Muscle of arm (tissue), 14 donors: Measurements from ENCODE around the gene VRK1. TPM values are rescaled to one million over a fixed set of nuclear protein-coding genes. Genes with fewer than 3 reads are reported as not detected.
"Not testable (repeated sequence)": the region's sequence is repeated elsewhere in the genome, so short reads cannot be mapped to it uniquely, and the experiment has no call there.

Experiments
- DNase-seq: peaks from one replicate; pipeline ENCODE4 v3.0.0-alpha.2; 2013
- long read RNA-seq, 11 donors: transcript quantifications; one replicate each; lab custom pipeline, GENCODE V29; 2026
- polyA plus RNA-seq, 12 donors: library from polyadenylated mRNA; unstranded; fragments of 120-200 nt; gene quantifications; one replicate each; pipeline ENCODE4 v1.2.1, GENCODE V29; 2013; ENCODE audit not compliant: insufficient read length in 12 of 12

VRK1 gene, protein sequence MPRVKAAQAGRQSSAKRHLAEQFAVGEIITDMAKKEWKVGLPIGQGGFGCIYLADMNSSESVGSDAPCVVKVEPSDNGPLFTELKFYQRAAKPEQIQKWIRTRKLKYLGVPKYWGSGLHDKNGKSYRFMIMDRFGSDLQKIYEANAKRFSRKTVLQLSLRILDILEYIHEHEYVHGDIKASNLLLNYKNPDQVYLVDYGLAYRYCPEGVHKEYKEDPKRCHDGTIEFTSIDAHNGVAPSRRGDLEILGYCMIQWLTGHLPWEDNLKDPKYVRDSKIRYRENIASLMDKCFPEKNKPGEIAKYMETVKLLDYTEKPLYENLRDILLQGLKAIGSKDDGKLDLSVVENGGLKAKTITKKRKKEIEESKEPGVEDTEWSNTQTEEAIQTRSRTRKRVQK
- polyA plus RNA-seq = 10 to 100 TPM in 9 of 12 donors, 1 to 10 TPM in 2, not detected in 1; 7.9 to 45.6 (median 13.9) TPM
- long read RNA-seq, donor 1, partial matches to known transcripts = 0 of 3 reads
- long read RNA-seq, donor 1, other reads (novel, unspliced or antisense) = 0 of 3 reads
- long read RNA-seq, donor 2, partial matches to known transcripts = 0 of 1 reads
- long read RNA-seq, donor 2, other reads (novel, unspliced or antisense) = 0 of 1 reads
- long read RNA-seq, donor 3, partial matches to known transcripts = 0 of 1 reads
- long read RNA-seq, donor 3, other reads (novel, unspliced or antisense) = 0 of 1 reads
- long read RNA-seq, donor 4, partial matches to known transcripts = 0 of 1 reads
- long read RNA-seq, donor 4, other reads (novel, unspliced or antisense) = 0 of 1 reads
- long read RNA-seq, donor 5, partial matches to known transcripts = 0 of 2 reads
- long read RNA-seq, donor 5, other reads (novel, unspliced or antisense) = 0 of 2 reads
- long read RNA-seq, donor 6, partial matches to known transcripts = 0 of 1 reads
- long read RNA-seq, donor 6, other reads (novel, unspliced or antisense) = 0 of 1 reads
- long read RNA-seq, donor 7, partial matches to known transcripts = 0 of 3 reads
- long read RNA-seq, donor 7, other reads (novel, unspliced or antisense) = 0 of 3 reads
- long read RNA-seq, donor 8, transcript VRK1-201 (13 exons, 1,745 nt) = major isoform, 6 of 6 reads
- long read RNA-seq, donor 8, partial matches to known transcripts = 0 of 6 reads
- long read RNA-seq, donor 8, other reads (novel, unspliced or antisense) = 0 of 6 reads
- long read RNA-seq, donor 9, partial matches to known transcripts = 0 of 2 reads
- long read RNA-seq, donor 9, other reads (novel, unspliced or antisense) = 0 of 2 reads
- long read RNA-seq, donor 10, partial matches to known transcripts = 0 of 4 reads
- long read RNA-seq, donor 10, other reads (novel, unspliced or antisense) = 0 of 4 reads
- long read RNA-seq, donor 11, partial matches to known transcripts = 0 of 4 reads
- long read RNA-seq, donor 11, other reads (novel, unspliced or antisense) = 0 of 4 reads

DNA sequence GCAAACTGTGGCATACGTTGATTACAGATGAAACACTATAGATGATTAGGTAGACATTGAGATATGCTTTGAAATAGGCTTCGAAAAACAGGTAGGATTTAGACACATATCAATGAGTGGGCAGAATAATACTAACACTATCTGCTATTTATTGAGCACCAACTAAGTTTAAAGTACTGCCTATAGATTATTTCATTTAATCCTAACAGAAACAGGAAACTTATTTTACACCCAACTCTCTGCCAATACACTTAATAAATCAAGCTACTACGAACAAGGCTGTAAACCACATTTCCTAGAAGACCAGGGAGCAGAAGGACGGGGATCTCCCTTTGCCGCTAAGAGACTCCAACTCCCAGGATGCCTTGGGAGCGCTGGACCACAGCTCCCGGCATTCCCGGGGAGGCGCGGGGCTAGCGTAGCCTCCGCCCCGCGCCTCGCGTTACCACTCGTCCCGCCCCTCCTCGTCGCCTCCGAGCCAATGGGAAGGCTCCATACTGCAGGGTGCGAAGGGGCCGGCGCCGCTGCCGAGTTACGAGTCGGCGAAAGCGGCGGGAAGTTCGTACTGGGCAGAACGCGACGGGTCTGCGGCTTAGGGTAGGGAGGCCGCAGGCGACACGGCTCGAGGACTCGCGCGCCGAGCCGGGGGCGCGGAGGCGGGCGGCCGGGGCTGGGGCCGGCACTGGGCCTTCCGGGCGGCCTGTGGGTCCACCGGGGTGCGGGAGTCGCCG is at the start of gene VRK1:
VRK1 (plus strand) TSS at position 532 of the 731 bp plus-strand sequence. CDS start 36,090 bp downstream, outside the sequence.
- DNase-seq = peak; percentile 96

DNA sequence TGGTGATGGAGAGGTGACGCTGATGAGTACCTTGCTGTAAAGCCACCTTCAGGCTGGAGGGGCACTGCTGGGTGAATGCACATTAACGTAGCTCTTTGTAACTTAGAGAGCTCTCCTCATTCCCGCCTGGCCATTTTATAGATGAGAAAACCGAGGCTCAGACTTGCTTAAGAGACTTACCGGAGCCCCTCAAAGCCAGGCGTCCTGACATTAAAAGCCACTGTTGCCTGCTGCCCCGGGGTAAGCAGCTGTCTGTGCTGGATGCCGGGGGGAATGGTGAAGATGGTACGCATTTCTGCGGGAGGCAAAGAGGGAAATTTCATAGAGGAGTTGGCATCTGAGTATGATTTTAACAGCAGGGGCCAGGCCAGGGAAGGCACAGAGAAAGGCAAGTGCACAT is 49.6 kb upstream of the VRK1 start:
- DNase-seq = no peak

DNA sequence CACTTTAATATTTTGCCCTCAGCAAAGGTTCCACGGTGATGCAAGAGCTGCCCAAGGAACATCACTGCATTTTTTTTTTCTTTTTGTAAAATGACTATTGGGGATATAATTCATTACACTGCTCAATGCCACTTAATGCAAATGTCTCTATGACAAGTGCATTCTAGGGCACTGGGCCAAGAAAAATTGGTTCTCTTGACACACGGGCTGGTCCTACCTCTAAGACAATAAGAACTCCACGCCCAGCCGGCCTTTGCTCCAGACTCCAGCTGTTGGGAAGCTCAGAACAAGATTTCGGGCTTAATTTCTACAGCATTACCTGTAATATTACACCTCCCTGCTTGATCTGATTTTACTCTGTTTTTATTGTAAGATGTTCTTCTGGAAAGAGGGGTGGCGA is 48.8 kb upstream of the VRK1 start:
- DNase-seq = no peak

DNA sequence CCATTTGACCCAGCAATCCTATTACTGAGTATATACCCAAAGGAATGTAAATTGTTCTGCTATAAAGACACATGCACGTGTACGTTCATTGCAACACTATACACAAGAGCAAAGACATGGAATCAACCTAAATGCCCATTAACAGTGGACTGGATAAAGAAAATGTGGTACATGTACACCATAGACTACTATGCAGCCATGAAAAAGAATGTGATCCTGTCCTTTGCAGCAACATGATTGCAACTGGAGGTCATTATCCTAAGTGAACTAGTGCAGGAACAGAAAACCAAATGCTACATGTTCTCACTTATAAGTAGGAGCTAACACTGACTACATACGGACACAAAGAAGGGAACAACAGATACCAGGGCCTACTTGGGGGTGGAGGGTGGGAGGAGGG is 45.7 kb upstream of the VRK1 start:
- no peak for DNase-seq

DNA sequence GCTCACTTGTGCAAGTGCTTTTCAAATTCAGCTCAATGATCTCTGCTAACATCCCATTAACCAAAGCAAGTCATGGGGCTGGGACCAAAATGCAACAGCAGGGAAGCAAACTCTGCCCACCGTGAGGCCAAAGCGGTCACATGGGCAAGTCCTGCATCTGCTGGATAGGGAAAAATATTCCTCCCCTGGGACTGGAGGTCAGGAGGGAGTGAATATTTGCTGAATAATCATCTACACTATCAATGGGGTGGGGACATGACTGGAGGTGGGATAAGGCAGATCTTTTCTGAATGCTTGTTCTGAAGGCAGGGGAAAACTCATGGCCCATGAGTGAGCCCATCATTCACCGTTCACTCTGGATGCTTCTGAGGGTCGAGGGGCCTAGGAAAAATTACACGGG is 45.1 kb upstream of the VRK1 start:
- DNase-seq = no peak

DNA sequence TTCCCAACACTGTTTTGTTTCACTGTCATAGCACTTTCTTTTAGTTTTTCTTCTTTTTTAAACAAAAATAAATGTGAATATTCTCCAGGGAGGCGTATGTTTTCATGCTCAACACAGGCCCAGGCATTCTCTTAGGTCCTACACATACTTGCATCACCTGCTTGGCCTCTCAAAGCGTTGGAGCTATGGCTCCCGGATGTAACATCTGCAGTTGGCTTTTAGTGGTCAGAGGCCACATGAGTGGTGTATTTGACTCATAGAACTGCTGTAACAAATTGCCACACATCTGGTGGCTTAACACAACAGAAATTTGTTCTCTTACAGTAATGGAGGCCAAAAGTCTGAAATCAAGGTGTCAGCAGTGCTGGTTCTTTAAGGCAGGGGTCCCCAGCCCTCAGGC is 44.6 kb upstream of the VRK1 start:
- no peak for DNase-seq

DNA sequence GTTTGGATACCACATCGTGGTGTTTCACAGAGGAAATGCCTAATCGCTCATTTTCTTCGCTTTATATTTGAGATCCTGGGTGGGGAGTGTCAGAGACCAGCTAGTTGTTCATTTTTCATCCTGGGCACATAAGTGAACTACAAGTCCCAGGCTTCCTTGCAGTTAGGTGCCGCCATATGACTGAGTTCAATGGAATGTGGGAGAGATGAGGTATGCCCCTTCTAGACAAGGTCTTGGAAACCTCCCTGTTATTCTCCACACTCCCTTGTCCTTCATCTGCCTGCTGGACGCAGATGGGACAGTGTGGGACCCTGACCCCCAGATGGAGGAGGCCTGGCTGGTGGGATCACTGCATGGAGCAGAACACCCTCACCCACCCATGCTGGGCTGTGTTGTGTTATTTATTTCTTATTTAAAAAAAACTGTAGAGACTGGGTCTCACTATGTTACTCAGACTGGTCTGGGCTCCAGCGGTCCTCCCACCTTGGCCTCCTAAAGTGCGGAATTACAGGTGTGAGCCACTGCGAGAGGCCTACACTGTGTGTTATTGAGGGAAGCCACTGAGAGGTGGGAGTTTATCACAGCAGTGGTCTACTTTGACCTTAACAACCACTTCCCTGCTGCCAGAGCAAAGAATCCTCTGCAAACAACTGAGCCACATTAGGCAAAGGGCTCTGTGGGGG is 42.9 kb upstream of the VRK1 start:
- DNase-seq = no peak

DNA sequence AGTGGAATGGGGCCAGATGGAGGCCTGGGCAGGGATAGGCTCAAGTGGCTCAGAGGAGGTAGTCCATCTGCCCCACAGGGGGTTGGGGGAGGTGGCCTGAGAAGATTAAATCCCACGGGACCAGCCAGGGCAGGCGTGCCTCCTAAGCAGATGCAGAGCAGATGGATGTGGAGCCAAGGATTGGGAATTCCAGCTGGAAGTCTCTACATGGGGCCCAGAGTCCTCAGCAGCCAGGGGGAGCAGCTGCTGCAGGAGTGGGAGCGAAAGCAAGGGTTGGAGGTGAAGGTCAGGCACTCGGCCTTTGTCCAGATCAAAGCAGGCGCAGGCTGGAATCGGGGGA is 42.4 kb upstream of the VRK1 start:
- DNase-seq = no peak

DNA sequence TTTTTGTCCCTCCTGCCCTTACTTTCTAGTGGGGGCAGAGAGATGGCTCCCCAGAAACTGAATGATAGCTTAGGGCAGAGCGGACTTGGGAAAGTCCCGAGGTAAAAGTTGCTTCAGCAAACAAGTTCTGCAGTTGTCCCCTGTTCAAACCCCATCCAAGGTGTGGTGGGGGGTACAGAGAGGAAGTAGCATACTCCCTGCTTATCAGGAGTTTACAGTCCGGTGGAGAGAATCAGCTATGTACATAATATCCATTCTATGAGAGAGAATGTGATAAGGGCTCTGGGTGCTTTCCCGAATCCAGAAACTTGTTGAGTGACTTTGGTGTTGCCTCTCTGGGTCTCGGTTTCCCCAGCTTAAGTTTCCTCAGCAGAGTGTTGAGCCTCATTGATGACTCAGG is 40.4 kb upstream of the VRK1 start:
- no peak for DNase-seq

DNA sequence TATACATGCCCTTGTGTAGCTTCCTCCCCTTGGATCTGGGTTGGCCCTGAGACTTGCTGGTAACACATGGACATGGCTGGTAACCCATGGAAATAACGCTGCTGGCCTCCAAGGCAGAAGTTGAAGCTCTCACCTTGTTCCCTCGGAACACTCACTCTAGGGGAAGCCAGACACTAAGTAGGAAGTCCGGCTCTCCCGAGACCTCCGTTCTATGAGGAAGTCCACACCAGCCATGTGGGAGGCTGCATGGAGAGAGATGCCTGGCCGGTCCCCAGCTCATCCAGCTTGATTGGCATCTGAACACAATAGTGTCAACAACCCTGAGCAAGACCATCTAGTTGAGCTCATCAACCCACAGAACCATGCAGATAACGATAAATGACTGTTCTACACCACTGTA is 39.7 kb upstream of the VRK1 start:
- no peak for DNase-seq

DNA sequence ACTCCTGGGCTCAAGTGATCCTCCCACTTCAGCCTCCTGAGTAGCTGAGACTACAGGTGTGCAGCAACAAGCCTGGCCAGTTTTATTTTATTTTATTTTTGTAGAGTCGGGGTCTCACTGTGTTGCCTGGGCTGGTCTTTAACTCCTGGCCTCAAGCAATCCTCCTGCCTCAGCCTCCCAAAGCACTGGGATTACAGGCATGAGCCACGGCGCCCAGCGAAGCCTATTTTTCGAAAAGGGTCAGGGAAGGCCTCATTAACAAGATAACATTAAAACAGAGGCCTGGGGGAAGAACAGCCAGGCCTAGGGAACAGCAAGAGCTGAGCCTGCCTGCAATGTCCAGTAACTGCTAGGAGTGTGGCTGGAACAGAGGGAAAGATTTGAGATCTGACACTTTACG is 36.1 kb upstream of the VRK1 start:
- no peak for DNase-seq

DNA sequence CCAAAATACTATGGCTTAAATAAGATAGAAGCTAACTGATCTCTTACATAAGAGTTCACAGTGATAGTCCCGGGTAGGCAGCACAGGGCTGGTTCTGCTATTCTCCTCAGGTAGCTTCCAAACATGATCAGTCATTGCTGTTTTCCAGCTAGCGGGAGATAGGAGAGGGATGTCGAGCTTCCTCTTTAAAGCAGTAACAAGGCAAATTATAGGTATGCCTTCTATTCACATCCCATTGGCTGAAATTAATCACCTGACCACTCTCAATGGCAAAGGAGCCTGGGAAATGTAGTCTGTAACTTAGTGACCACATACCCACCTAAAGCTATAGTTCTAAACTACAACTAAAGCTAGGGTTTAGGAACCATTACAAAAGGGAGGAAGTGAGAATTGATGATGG is 34.5 kb upstream of the VRK1 start:
- DNase-seq = peak; percentile 27

DNA sequence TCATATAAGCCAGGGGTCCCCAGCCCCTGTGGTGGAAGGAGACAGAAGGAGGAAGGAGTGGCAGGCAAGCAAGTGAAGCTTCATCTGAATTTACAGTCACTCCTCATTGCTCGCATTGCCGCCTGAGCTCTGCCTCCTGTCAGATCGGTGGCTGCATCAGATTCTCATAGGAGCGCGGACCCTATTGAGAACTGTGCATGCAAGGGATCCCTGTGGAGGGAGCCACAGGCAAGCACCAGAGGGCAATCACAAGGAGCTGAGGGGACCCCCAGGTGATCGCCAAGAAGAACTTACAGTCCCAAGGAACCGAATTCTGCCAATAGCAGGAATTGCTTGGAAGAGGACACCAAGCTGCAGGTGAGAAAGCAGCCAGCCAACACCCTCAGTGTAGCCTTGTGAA is 33.2 kb upstream of the VRK1 start:
- no peak for DNase-seq

DNA sequence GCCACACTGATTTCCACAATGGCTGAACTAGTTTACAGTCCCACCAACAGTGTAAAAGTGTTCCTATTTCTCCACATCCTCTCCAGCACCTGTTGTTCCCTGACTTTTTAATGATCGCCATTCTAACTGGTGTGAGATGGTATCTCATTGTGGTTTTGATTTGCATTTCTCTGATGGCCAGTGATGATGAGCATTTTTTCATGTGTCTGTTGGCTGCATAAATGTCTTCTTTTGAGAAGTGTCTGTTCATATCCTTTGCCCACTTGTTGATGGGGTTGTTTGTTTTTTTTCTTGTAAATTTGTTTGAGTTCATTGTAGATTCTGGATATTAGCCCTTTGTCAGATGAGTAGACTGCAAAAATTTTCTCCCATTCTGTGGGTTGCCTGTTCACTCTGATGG is 32.0 kb upstream of the VRK1 start:
- not testable (repeated sequence) for DNase-seq

DNA sequence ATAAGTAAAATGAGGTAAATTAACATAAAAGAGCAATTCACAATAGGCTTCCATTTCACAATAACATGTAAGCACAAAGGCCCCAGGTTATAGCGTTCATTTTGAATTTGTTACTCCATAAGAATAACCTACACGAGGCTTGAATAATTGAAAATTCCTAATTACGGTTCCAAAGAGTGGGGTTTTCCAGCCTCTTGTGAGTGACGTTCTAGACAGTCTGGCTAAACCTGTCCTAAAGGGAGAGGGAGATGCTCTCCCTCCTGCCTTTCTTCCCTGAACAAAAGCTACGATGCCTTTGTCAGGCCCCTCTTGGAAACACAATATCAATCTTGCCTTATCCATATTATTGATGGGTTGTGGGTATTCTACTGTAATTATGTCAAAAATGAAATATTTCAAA is 24.3 kb upstream of the VRK1 start:
- DNase-seq = no peak

DNA sequence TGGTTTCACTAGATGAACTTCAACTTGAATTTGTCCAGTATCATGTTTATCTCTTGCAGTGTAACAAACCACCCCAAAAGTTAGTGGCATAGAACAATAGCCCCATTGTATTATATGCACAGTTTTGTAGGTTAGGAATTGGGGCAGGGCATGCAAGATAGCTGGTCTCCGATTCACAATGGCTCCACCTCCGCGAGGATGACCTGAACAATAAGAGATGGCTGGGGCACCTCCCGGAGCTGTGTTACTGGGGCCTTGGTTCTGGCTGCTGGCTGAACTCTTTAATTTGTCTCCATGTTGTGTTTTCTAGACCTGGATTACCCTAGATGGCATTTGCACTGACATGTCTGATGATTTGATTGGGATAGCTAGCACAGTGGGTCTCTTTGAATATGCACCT is 20.4 kb upstream of the VRK1 start:
- DNase-seq = no peak

DNA sequence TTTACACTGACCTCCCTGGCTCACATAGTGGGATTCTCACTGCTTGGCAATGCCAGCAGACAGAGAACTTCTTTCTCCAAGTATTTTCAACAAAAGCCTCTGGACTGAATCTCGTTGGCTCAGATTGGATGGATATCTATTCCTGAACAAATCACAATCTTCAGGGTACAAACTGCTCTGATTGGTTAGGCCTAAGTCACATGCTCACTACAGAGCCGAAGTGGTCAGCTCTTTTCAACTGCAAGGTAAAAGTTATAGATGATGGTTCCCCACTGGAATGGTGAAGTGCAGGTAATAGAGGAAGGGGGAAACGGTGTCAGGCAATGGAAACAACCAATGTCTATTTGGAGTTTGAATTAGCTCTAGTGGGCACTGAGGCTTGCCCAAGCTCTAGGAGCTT is 16.7 kb upstream of the VRK1 start:
- DNase-seq = no peak

DNA sequence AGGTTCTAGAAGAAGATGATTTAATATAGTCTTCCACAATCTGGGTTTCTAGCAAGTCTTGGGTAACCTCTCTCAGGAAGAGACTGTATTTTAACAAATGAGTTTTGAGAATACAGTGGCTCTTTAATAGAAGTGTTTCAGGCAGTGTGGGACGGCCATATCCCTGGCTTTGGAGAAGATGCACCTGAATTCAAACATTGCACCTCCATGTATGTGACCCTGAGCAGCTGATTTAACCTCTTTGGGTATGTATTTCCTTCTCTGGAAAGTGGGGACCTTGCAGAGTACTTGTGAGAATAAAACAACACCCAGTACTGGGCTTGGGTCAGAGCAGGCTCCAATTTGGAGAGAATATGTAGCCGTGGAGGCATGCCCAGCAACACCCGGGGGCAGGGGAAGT is 15.8 kb upstream of the VRK1 start:
- DNase-seq = no peak

DNA sequence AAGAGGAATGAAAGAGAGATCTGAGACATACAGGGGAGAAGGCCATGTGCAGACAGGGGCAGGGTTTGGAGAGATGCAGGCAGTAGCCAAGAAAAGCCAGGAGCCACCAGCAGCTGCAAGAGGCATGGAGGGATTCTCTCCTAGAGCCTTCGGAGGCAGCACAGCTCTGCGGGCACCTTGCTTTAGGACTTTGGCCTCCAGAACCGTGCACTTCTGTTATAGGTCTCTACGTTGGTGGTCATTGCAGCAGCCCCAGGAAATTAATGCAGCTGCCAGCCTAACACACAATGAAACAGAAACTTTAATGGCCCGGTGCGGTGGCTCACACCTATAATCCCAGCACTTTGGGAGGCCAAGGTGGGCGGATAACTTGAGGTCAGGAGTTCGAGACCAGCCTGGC is 14.7 kb upstream of the VRK1 start:
- DNase-seq = no peak

DNA sequence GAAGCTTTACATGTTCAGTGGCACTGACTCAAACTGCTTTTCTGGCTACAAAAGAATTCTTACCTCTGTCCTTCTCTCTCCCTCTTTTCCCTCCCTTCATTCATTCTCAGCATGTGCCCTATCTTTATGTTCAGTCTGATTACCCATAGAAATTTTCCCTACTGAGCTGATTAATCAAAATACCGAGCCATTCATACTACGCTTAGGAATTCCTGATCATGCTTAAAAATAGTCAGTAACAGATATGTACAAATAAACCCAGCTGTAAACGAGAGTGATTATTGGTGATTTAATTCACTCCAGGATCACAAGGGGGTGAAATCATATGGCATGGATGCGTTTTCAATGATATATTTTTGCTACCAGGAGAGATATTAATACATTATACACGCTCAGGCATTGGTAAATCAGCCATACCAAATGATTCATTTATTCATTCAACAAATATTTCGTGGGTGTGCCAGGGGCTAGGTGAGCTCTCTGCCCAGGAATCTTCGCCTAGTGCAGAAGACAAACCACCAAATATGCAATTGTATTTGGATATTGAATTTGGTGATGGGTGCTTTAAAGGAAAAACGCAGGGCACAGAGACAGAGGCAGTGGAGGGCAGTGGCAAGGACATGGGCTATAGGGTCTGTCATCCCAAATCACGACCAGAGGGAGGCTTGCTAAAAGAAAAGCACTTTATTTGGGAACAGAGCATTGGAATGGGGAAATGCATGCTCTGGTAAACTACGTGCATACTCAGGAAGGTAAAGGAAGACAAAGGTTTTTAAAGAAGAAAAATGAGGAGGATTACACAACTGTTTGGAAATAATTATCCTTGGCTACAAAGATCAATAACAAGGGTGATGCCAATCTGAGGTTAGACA is 13.9 kb upstream of the VRK1 start:
- no peak for DNase-seq
